ENCODE results near the gene RALGPS1. TPM values are rescaled to one million over a fixed set of nuclear protein-coding genes. Genes with fewer than 3 reads are reported as not detected.

The RALGPS1 gene
- total and polyA plus RNA-seq, 7 donors = 6.6 to 18.6 (median 11.4) TPM

DNA sequence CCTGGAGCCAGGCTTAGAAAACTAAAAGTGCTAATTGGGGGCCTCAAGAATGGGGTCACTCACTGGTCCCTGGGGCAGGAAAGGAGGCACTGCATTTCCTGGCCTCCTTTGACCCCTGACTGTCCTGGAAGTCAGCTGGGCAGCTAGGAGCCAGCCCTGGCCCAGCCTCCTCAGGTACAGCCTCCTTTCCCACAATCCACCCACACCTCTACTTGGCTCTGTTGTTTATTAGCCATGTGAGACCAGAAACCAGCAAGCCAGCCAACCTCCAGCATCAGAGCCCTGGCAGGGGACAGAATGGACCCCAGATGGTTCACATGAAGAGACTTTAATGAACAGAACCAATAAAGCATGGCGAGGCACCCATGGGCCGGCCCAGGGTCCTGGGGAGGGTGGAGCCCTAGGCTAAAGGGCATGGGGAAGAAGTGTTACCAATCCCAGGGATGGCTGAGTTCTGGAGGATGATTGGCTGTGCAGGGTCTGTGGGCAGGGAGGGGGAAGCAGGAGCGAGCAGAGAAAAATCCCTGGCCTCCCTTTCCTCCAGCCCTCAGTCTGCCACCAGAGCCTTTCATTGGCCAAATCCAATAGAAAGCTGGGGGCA is 263.2 kb downstream of the RALGPS1 start:
- TF ChIP-seq POLR2AphosphoS5 (IDR thresholded peaks at IDR 0.05) (no peak), EP300 (IDR thresholded peaks at IDR 0.05) (no peak), POLR2A (IDR thresholded peaks at IDR 0.05) (no peak)
- TF ChIP-seq, protein P1, sequence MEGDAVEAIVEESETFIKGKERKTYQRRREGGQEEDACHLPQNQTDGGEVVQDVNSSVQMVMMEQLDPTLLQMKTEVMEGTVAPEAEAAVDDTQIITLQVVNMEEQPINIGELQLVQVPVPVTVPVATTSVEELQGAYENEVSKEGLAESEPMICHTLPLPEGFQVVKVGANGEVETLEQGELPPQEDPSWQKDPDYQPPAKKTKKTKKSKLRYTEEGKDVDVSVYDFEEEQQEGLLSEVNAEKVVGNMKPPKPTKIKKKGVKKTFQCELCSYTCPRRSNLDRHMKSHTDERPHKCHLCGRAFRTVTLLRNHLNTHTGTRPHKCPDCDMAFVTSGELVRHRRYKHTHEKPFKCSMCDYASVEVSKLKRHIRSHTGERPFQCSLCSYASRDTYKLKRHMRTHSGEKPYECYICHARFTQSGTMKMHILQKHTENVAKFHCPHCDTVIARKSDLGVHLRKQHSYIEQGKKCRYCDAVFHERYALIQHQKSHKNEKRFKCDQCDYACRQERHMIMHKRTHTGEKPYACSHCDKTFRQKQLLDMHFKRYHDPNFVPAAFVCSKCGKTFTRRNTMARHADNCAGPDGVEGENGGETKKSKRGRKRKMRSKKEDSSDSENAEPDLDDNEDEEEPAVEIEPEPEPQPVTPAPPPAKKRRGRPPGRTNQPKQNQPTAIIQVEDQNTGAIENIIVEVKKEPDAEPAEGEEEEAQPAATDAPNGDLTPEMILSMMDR (IDR thresholded peaks at IDR 0.05) = no peak
- Histone ChIP-seq H3K4me3 (no peak overlapping the region), H3K27me3 (no peaks in the 10 kb centered on the region), H3K36me3 (peaks cover 0 to 4% (median 0%) of the 10 kb centered on the region in 4 donors), H3K9me3 (no peaks in the 10 kb centered on the region), H3K4me1 (peaks cover 0 to 33% (median 24%) of the 10 kb centered on the region in 4 donors), H3K27ac (no peak overlapping the region)
- WGBS, 2 donors = 95 to 97% methylated on average over 3 of the region's 3 CpGs
- peak; percentile 15 for DNase-seq
- intact Hi-C loops (cut with DNase I) = no loop called here

DNA sequence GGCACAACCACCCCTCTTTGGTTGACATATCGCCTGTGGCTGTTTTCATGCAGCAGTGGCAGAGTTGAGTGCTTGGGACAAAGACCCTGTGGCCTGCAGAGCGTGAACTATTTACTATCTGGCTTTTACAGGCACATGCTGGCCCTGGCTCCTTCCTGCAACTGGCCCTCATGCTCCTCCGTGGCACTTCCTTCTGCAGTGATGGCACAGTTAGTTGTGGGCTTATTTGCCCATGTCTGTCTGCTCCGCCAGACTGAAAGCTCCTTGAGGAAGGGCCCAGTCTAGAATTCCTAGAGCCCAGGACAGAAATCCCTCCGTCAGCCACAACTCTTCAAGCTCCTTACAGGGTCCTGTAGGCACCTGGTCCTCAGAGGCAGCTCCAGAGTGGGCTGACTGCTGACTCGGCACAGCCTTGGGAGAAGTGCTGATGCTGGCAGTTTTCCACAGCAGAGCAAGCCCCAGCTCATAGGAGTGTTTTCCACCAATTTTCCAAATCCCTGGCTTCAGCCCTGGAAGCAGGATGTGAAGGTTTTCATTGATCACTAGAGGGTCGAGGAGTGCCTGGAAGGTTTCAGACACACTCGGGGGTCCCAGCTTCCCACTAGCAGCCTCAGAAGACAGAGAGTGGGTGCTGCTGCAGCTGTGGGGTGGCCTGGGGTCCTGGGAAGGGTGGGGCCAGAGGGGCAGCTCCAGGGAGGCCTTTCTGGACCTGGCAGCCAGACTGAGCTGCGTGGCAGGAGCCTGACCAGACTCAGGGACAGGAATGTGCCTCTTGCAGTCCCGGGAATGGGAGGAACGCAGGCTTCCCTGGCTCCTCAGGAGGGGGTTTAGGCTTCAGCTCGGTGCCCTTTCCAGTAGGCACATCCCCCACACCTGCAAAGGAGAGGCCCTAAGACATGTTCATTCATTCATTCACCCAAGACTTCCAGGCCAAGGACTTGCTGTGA is 264.4 kb downstream of the RALGPS1 start:
- peak; percentile 68 for DNase-seq
- intact Hi-C loops (cut with DNase I) = no loop called here
- Histone ChIP-seq H3K9me3 (no peaks in the 10 kb centered on the region), H3K4me3 (no peak overlapping the region), H3K36me3 (peaks cover 0 to 4% (median 0%) of the 10 kb centered on the region in 4 donors), H3K4me1 (peaks cover 0 to 34% (median 22%) of the 10 kb centered on the region in 4 donors), H3K27me3 (no peaks in the 10 kb centered on the region), H3K27ac (peak overlapping the region in 3 of 4 donors; percentile 12 to 54 (median 46))
- TF ChIP-seq, protein P1 (IDR thresholded peaks at IDR 0.05) = no peak
- TF ChIP-seq EP300 (IDR thresholded peaks at IDR 0.05) (no peak), POLR2A (IDR thresholded peaks at IDR 0.05) (no peak), POLR2AphosphoS5 (IDR thresholded peaks at IDR 0.05) (no peak)
- WGBS, 2 donors = 82 to 90% methylated on average over 12 of the region's 12 CpGs

DNA sequence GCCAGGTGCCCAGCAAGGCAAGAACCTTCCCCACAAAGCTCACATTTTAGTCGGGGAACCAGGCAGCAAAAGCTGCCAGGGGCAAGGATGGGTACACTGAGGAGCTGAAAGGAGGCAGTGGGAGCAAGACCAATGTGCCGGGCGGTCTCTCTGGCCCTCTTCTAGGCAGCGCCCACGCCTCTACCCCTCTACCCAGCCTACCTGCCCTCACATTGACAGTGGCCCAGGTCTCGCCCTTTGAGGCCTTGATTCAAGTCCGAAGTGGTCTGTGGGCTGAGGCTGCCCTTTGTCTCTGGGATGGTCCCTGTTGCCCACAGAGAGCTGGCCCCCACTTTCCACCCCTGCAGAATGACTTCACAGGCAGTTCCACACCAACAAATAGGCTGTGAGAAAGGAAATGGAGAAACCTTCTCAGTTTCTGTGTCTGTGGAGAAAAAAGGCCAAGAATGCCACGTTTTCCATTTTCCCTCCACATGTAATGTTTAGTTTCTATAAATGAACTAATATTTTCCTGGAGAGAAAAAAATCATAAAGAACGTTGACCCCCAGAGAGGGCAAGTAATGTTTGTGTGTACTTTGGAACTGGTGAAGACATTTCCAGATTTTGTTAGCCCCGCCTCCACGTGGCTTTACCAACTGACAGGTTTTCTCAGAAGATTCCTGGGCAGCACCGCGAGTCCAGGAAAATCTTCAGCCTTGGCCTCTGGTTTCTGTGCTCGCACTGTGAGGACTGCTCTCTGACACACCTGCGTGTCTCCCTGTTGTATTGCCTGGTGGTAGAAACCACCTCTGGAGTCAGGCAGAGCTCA is 265.3 kb downstream of the RALGPS1 start:
- intact Hi-C loops (cut with DNase I) = no loop called here
- TF ChIP-seq, protein P1 (IDR thresholded peaks at IDR 0.05) = no peak
- TF ChIP-seq EP300 (IDR thresholded peaks at IDR 0.05) (no peak), POLR2AphosphoS5 (IDR thresholded peaks at IDR 0.05) (no peak), POLR2A (IDR thresholded peaks at IDR 0.05) (no peak)
- Histone ChIP-seq H3K4me3 (no peak overlapping the region), H3K4me1 (peaks cover 0 to 42% (median 31%) of the 10 kb centered on the region in 4 donors), H3K27me3 (no peaks in the 10 kb centered on the region), H3K27ac (peak overlapping the region in 3 of 4 donors; percentile 12 to 54 (median 46)), H3K9me3 (no peaks in the 10 kb centered on the region), H3K36me3 (peaks cover 0 to 3% (median 0%) of the 10 kb centered on the region in 4 donors)
- whole genome bisulfite sequencing, 2 donors = 58 to 82% methylated on average over 15 of the region's 15 CpGs
- peak; percentile 57 for DNase-seq

DNA sequence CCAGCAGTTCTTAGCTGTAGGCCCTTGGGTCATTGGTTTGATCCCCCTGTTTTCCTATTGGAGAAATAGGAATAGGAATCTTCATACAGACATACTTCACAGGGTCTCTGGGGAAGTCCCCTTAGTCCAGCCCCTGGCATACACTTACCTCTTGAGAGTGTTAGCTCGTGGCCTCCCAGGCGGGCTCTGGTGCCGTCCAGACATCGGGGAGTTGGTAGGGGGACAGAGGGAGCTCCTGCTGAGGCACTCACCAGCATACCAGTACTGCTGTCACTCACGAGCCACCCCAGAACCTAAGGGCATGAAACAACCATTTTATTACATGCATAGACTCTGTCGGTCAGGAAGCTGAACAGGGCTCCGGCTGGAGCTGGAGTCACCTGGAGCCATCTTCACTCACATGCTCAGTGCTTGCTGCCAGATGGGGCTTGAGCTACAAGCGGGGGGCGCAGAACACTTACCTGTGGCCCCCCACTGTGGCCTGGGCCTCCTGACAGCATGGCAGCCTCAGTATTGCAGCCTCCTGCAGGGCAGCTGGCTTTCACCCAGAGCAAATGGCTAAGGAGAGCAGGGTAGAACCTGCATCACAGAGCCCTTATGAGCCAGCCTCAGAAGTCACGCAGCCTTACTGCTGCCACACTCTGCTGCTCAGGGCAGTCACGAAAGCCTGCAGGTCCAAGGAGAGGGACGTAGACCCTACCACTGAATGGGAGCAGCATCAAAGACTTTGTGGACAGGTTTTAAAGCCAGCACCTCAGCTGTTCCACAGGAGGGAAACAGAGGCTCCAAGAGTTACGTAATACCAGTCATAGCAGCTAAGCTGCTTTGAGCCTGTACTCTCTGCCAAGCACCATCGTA is 266.1 kb downstream of the RALGPS1 start:
- intact Hi-C loops (cut with DNase I) = no loop called here
- WGBS, 2 donors = 95 to 97% methylated on average over 14 of the region's 14 CpGs
- TF ChIP-seq EP300 (IDR thresholded peaks at IDR 0.05) (no peak), POLR2A (IDR thresholded peaks at IDR 0.05) (no peak), POLR2AphosphoS5 (IDR thresholded peaks at IDR 0.05) (no peak)
- TF ChIP-seq, protein P1 (IDR thresholded peaks at IDR 0.05) = no peak

More for the DNA sequence above, 266.1 kb downstream of the RALGPS1 start:
- Histone ChIP-seq H3K9me3 (no peaks in the 10 kb centered on the region), H3K36me3 (no peaks in the 10 kb centered on the region), H3K27me3 (no peaks in the 10 kb centered on the region), H3K4me3 (no peak overlapping the region), H3K4me1 (peaks cover 0 to 51% (median 39%) of the 10 kb centered on the region in 4 donors), H3K27ac (peak overlapping the region in 2 of 4 donors; percentile 46 to 54)
- DNase-seq = peak; percentile 55

Measured in sigmoid colon (tissue), 7 donors.